Ascending aorta (tissue), 2 donors: ENCODE results near the gene DNAAF1. TPM values are rescaled to one million over a fixed set of nuclear protein-coding genes. Genes with fewer than 3 reads are reported as not detected.

Experiments
- DNase-seq, 2 donors: peaks; one replicate each; pipeline ENCODE4 v3.0.0-alpha.2; 2019; ENCODE audit warnings: low spot score in 2 of 2
- H3K27ac ChIP-seq, 2 donors: fragments of 200-600 bp; sonication (generic); one replicate each; pipeline ENCODE4 v1.5.1; 2016 to 2017; ENCODE audit warnings: mild to moderate bottlenecking in 1 of 2
- H3K27me3 ChIP-seq: fragments of 200-600 bp; sonication (generic); one replicate; pipeline ENCODE4 v1.5.1; 2017
- H3K36me3 ChIP-seq, 2 donors: fragments of 200-600 bp; sonication (generic); one replicate each; pipeline ENCODE4 v1.5.1; 2016
- H3K4me1 ChIP-seq, 2 donors: fragments of 200-600 bp; sonication (generic); one replicate each; pipeline ENCODE4 v1.5.1; 2016 to 2017; ENCODE audit warnings: mild to moderate bottlenecking in 1 of 2
- H3K4me3 ChIP-seq, 2 donors: fragments of 200-600 bp; sonication (generic); one replicate each; pipeline ENCODE4 v1.5.1; 2016 to 2017; ENCODE audit warnings: mild to moderate bottlenecking in 1 of 2
- H3K9me3 ChIP-seq, 2 donors: fragments of 200-600 bp; sonication (generic); one replicate each; pipeline ENCODE4 v1.5.1; 2016
- CTCF ChIP-seq, 3 experiments: fragments of 200-600 bp in 2 of 3; fragments of 450-650 bp in 1 of 3; sonication (generic) in 2 of 3; IDR thresholded peaks; one replicate each; pipeline ENCODE4 v1.5.1; 2016 to 2019; ENCODE audit warnings: antibody characterized with exemption in 3 of 3, mild to moderate bottlenecking in 1 of 3, moderate library complexity in 1 of 3
- intact Hi-C: fragments of 100-400 bp; cut with DNase I; formaldehyde crosslinking; loops from one replicate; pipeline ENCODE4 v1.15.1; 2023
- total RNA-seq: library from RNA; depleted of rRNA; stranded (reverse); fragments of >200 nt; gene quantifications from one replicate; pipeline ENCODE4 v1.1.0, GENCODE V29; 2016

Gene DNAAF1
- total RNA-seq, 1 donor from 2014 or later: not detected

GRCh38 chr16:84138500-84138823 lies 6.6 kb upstream of the DNAAF1 start:
- Histone ChIP-seq H3K36me3 (no peaks in the 10 kb centered on the region), H3K27me3 (no peaks in the 10 kb centered on the region), H3K27ac (no peak overlapping the region), H3K4me3 (no peak overlapping the region), H3K4me1 (no peaks in the 10 kb centered on the region), H3K9me3 (no peaks in the 10 kb centered on the region)
- no peak for DNase-seq
- intact Hi-C loops: no loop called here
- TF ChIP-seq CTCF (IDR thresholded peaks at IDR 0.05): no peak

DNA sequence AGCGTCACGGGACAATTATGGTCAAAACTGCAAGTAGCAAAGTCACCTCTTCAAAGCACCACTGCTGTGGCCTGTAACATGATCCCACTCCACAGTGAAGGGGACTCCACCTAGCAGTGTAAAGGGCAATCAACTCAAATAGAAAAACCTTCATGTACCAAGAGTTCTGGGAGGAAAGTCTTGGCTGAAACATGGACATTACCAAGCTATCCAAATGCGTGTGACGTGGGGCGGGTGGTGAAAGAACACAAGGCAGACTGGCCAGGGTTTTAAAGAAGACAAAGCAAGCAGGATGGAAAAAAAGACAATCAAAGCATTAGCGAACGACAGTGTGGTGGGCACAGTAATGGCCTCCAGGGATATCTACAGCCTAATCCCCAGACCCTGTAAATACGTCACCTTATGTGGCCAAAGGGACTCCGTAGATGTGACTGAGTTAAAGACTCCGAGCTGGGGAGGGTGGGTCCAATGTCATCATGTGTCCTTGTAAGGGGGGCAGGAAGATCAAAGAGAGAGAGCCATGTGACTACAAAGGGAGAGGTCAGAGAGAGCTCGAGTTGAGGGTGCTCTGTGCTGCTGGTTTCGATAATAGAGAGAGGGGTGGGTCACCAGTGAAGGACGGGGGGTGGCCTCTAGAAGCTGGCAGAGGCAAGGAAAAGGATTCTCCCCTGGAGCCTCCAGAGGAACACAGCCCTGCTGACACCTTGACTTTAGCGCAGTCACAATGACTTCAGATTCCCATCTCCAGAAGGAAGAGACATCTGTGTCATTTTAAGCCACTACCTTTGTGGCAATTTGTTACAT lies 6.1 kb upstream of the DNAAF1 start:
- H3K27me3 ChIP-seq: no peaks in the 10 kb centered on the region
- no peaks in the 10 kb centered on the region for H3K36me3 ChIP-seq
- H3K4me3 ChIP-seq: no peak overlapping the region
- intact Hi-C loops: no loop called here
- TF ChIP-seq CTCF (IDR thresholded peaks at IDR 0.05): no peak
- H3K9me3 ChIP-seq: no peaks in the 10 kb centered on the region
- no peak for DNase-seq
- no peaks in the 10 kb centered on the region for H3K4me1 ChIP-seq
- H3K27ac ChIP-seq: no peak overlapping the region

DNA sequence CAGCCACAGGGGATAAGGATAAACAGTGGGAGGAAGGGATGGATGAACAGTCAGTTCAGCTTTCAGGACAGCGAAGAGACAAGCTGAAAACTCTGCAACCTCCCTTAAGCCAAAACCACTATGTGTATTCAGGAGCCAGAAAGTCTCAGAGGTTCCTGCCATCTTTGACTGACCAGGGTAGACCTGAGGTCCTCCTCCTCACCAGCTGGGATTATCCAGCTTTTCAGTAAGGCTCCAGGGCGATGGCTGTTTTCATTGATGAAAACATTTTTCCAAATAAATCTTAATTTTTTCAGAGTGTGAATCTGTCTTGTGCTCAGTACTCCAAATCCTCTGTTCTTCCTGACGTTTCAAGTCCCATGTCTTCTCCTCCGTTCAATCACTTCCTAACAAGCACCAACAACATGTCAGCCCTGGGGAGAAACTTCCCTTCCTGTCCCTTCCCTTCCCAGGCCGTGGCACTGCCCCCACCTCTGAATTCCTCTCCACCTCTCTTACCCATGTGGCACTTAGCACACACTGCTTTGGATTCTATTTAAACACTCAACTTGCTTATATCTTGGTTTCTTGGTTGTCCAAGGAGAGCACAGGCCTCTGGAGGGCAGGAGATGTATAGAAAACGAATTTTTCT lies 5.4 kb upstream of the DNAAF1 start:
- no peak overlapping the region for H3K27ac ChIP-seq
- no peaks in the 10 kb centered on the region for H3K4me1 ChIP-seq
- DNase-seq: no peak
- H3K36me3 ChIP-seq: no peaks in the 10 kb centered on the region
- no peaks in the 10 kb centered on the region for H3K9me3 ChIP-seq
- no peak overlapping the region for H3K4me3 ChIP-seq
- H3K27me3 ChIP-seq: no peaks in the 10 kb centered on the region
- intact Hi-C loops: no loop called here
- no peak for TF ChIP-seq CTCF (IDR thresholded peaks at IDR 0.05)

- DNase-seq: no peak
- intact Hi-C loops: no loop called here
- H3K4me3 ChIP-seq: no peak overlapping the region
- H3K9me3 ChIP-seq: no peaks in the 10 kb centered on the region
- H3K36me3 ChIP-seq: no peaks in the 10 kb centered on the region
- peaks cover 0 to 7% of the 10 kb centered on the region in 2 donors for H3K4me1 ChIP-seq
- H3K27me3 ChIP-seq: no peaks in the 10 kb centered on the region
- no peak for TF ChIP-seq CTCF (IDR thresholded peaks at IDR 0.05)
- no peak overlapping the region for H3K27ac ChIP-seq
These were observed 3.9 kb upstream of the DNAAF1 start for GRCh38 chr16:84141143-84141670.

DNA sequence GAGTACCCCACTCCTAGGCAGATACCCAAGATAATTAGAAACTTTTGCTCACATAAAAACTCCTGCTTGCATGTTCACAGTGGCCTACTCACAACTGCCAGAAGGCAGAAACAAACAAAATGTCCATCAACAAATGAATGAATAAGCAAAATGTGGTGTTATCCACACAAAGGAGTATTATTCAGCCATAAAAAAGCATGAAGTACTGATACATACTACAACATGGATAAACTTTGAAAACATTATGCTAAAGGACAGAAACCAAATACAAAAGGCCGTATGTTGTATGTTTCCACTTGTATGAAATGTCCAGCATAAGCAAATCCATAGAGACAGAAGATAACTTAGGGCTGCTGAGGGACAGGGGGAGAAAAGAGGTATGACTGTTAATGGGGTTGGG lies 2.0 kb upstream of the DNAAF1 start:
- H3K4me1 ChIP-seq: peaks cover 0 to 7% of the 10 kb centered on the region in 2 donors
- intact Hi-C loops: no loop called here
- no peaks in the 10 kb centered on the region for H3K27me3 ChIP-seq
- no peak overlapping the region for H3K4me3 ChIP-seq
- no peaks in the 10 kb centered on the region for H3K9me3 ChIP-seq
- no peak for DNase-seq
- H3K36me3 ChIP-seq: no peaks in the 10 kb centered on the region
- H3K27ac ChIP-seq: no peak overlapping the region
- TF ChIP-seq CTCF (IDR thresholded peaks at IDR 0.05): no peak
